Left hindlimb (tissue), 1 donor: ENCODE results near the gene SLC22A12.
A peak's percentile ranks its signal among the peaks of the same experiment; 100 is the strongest.

ENCODE experiments used
- DNase-seq: peaks from one replicate; pipeline ENCODE4 v3.0.0-alpha.2; 2018

SLC22A12 gene

GRCh38 chr11:64605656-64606585, 14.9 kb downstream of the SLC22A12 start:
- DNase-seq, result no peak

GRCh38 chr11:64606796-64607380, 15.9 kb downstream of the SLC22A12 start:
- DNase-seq, result no peak

DNA sequence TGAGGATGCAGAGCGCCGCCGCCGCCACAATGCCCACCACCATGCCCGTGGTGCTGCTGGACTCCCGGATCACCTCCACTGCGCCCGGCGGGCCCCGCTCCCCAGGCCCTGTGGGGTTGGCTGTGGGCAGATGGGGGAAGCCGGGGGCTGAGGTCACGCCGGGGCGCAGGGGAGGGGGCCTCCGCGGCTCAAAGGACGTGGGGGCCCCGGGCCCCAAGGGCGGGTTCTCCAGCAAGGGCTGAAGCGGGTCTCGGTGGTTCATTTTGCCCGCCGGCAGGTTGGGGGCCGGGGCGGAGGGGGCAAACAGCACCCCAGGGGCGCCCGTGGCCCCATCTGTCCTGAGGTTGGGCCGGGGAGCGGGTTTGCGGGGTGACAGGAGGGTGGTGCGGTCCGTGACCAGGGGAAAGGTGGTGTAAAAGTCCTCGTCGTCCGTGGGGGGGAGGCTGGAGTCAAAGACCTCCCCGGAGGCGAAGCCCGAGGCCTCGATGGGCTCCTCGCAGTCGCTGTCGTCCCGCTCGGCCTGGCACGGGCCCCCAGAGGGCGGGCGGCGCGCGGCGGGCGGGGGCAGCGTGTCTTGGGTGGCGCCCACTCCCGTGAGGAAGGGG, 16.5 kb downstream of the SLC22A12 start:
- DNase-seq, result no peak

GRCh38 chr11:64608046-64608445, 17.0 kb downstream of the SLC22A12 start:
- peak; percentile 56 for DNase-seq

- no peak for DNase-seq
Observed at GRCh38 chr11:64608636-64609035, 17.6 kb downstream of the SLC22A12 start.

DNA sequence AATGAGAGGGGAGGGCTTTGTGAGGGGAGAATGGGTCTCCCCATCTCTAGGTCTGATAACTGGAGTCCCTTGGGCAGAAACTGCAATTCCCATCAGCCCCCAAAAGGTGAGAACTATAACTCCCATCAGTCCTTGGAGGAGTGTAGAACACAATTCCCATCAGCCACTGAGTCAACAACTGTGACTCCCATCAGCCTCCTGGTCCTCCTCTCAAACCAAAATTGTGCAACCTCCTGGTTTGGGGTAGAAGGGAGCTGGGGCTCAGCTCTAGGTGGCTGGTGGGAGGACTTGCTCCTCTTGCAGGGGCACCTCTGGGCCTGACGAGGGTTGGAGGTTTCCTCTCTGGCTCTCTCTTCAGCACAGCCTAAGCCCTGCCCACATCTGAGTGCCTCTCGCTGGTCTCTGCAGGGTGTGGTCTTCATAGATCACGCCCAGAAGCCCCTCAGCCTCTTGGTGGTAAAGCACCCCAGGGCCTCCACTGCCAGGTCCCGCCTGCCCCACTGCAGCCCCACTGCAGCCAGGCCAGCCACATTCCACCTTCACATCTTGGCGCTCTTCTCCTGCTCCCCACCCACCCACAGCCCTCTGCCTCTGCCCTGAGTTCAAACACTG, 18.5 kb downstream of the SLC22A12 start:
- no peak for DNase-seq

DNA sequence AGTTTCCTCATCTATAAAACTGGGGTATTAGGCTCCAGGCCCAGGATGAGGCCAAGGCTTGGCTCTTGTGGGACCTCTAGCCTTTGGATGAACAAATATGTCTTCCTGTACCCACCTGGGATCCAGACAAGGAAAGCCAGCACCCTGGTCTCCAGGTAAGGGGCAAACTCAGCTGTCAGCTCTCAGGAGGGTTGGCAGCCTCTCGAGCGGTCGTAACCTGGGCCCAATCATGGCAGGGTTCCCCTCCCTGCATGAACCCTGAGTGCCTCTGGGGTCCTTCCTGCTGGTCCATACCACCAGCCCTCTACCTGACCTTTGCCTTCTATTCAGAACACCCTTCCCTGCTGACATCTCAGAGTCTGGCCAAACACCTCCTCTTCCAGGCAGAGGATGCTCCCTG, 19.6 kb downstream of the SLC22A12 start:
- DNase-seq, result no peak

- no peak for DNase-seq
Observed at GRCh38 chr11:64611176-64611575, 20.2 kb downstream of the SLC22A12 start.

GRCh38 chr11:64611869-64612646, 21.0 kb downstream of the SLC22A12 start:
- DNase-seq, result no peak

- DNase-seq, result no peak
Observed at GRCh38 chr11:64613648-64614047, 22.6 kb downstream of the SLC22A12 start.

- no peak for DNase-seq
Observed at GRCh38 chr11:64614917-64615316, 23.9 kb downstream of the SLC22A12 start.

GRCh38 chr11:64616817-64617216, 25.8 kb downstream of the SLC22A12 start:
- no peak for DNase-seq

DNA sequence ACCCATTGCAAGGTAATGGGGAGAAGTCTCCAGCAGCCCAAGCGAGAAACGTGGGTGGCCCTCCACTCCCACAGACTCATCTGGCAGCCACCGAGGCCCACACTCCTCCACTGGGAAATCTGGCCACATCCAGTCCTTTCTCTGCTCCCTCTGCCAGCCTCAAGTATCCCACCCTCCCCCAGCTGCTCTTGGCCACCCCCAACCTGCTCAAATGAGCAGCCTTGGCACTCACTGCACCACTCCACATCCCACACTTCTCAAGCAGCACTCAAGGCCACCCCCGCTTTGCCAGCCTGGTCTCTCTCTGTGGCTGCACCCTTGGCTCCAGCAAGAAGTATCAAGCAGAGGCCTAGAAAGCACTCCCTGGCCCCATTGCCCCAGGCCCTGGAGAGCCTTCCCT, 28.2 kb downstream of the SLC22A12 start:
- no peak for DNase-seq

DNA sequence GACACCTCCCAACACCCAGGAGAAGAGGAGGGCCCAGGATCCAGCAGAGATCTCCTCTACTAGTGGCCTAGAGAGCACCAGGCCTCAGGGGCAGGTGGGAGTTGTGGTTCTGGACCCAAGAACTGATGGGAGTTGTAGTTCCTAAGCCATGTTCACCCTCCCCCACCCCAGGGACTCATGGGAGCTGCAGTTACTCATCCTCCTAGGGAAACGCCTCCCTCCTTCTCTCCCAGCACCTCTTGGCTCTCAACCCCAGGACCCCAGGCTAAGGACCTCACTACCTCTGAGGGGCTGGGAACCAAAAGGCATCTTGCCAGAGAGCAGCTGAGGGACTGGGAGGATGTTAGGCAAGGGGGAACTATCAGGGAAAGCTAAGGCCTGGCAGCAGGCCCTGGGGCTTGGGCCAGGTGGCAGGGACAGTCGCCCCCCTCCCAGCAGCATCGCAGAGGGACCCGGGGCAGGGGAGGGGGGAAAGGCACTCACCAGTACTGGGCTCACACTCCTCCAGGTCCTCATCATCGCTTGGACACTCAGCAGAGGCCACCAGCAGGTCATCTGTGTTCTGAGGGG, 28.9 kb downstream of the SLC22A12 start:
- peak; percentile 80 for DNase-seq

GRCh38 chr11:64620381-64620971, 29.5 kb downstream of the SLC22A12 start:
- peak; percentile 75 for DNase-seq

DNA sequence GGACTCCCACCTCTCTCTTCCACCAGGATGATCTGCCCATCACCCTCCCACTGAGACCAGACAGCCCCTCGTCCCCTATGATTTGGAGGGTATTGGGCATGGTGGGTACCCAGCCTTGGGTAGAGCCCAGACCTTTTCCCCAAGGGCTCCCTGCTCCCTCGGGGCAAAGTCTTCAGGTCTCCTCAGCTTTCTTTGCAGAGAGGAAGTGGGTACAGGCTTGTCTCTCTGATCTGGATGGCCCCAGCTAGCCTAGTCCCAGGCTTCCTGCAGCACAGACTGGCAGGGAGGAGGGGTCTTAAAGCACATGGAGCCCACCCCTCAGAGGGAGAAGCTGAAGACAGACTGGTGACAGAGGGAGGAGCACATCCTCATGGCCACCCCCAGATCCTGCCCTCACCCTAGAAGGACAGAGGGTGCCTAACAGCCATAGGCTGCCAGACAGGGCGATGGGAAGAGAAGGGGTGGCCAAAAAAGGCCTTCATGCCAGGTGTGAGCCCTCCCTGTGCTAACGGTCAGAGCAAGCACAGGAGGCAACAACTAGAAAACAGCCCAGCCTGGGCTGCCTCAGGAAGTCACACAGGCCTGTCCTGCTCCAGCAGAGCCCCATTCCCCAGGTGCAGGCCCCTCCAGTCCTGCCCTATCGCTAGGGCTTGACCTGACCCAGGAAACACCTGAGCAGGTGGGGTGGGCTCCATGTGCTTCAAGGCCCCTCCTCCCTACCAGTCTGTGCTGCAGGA, 30.4 kb downstream of the SLC22A12 start:
- DNase-seq, result no peak

GRCh38 chr11:64622681-64623080, 31.7 kb downstream of the SLC22A12 start:
- DNase-seq, result no peak

DNA sequence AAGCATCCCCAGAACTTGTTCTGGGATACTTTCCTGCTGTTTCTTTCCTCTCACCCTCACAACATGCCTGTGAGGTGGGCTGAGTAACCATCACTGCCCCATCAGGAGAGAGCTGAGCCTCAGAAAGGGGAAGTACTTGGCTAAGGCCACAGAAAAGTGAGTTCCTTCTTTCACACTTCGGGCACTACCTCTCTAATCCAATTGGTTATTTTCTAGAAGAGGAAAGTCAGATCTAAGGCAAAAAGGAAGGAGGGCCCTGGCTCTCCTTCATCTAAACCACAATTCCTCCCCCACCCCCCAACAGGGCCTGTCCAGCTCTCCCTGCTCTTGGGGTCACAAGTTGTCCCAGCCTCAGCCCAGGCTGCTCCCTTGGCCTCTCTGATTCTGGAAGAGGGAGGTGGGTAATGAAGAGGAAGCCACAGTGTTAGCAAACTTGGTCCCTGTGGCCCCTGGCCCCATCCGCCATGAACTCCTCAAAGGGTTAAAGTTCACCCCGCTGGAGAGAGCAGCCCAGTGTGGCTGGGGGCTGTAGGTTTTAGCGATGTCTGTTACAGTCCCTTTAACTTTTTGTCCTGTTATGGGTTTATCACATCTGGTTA, 34.0 kb downstream of the SLC22A12 start:
- no peak for DNase-seq

- DNase-seq, result no peak
Observed at GRCh38 chr11:64626637-64627036, 35.6 kb downstream of the SLC22A12 start.

GRCh38 chr11:64627371-64627770, 36.4 kb downstream of the SLC22A12 start:
- no peak for DNase-seq

GRCh38 chr11:64628596-64628995, 37.6 kb downstream of the SLC22A12 start:
- no peak for DNase-seq
